Endothelial cell of umbilical vein (primary cell): ENCODE results near the gene CAMTA1. TPM values are rescaled to one million over a fixed set of nuclear protein-coding genes. Genes with fewer than 3 reads are reported as not detected.

ENCODE experiments used
- BruUV-seq: library from RNA; stranded (reverse); fragments of 400-500 nt; replicated peaks from 2 replicates; lab custom pipeline; 2021; lab: Mats Ljungman, UMichigan
- CTCF ChIA-PET: fragments of 300-600, 350-600 bp; sonication (Branson Sonifier 250); formaldehyde crosslinking; loops from one replicate; lab custom pipeline; 2021; ENCODE audit warnings: antibody characterized with exemption, inconsistent platforms; lab: Charles Lee
- POLR2A ChIA-PET: fragments of 300-600, 350-600 bp; sonication (Branson Sonifier 250); formaldehyde crosslinking; loops from one replicate; lab custom pipeline; 2021; ENCODE audit warnings: antibody characterized with exemption, inconsistent platforms; lab: Charles Lee
- DNase-seq: peaks from one replicate; pipeline ENCODE4 v3.0.0-alpha.2; 2011; ENCODE audit warnings: low read depth, low spot score
- FAIRE-seq: peaks from 2 replicates; lab custom pipeline; 2011; peaks lifted over from hg19 to GRCh38; lab: Jason Lieb, UNC
- H2AFZ ChIP-seq: 2 replicates; pipeline ENCODE4 v1.6.0; 2012; ENCODE audit warnings: low read depth, low read length, control low read depth, inconsistent platforms
- H3K27ac ChIP-seq: 2 replicates; pipeline ENCODE4 v1.5.1; 2011; ENCODE audit warnings: low read depth, mild to moderate bottlenecking, control low read depth, low read length, moderate library complexity; ENCODE audit not compliant: insufficient read depth
- H3K27me3 ChIP-seq, 2 experiments: 2 replicates each; pipeline versions ENCODE4 v1.6.0 to v1.6.1; 2011; ENCODE audit warnings: low read length in 2 of 2, mixed read lengths in 1 of 2; ENCODE audit not compliant: control insufficient read depth in 2 of 2, insufficient read depth in 2 of 2
- H3K36me3 ChIP-seq, 2 experiments: 2 replicates in 1 of 2; 3 replicates in 1 of 2; pipeline ENCODE4 v1.5.1; 2011; ENCODE audit warnings: low read length in 2 of 2, mild to moderate bottlenecking in 1 of 2, moderate library complexity in 1 of 2; ENCODE audit not compliant: control insufficient read depth in 2 of 2, insufficient read depth in 2 of 2; ENCODE audit errors: extremely low read depth in 1 of 2
- H3K4me1 ChIP-seq: 3 replicates; pipeline ENCODE4 v1.5.1; 2011; ENCODE audit warnings: mild to moderate bottlenecking, low read length; ENCODE audit not compliant: control insufficient read depth, insufficient read depth; ENCODE audit errors: extremely low read depth
- H3K4me2 ChIP-seq: 2 replicates; pipeline ENCODE4 v1.6.1; 2011; ENCODE audit warnings: low read length, control low read depth, mixed read lengths; ENCODE audit not compliant: insufficient read depth
- H3K4me3 ChIP-seq, 3 experiments: fragments of 200-600 bp in 1 of 3; sonication (generic), shearing (Covaris generic) in 1 of 3; replicated peaks in 1 of 3; 2 replicates each; pipeline ENCODE4 v1.5.1; 2011 to 2016; ENCODE audit warnings: control low read depth in 3 of 3, low read length in 3 of 3, mild to moderate bottlenecking in 2 of 3, inconsistent platforms in 1 of 3, low read depth in 1 of 3, moderate library complexity in 1 of 3; ENCODE audit not compliant: insufficient read depth in 1 of 3
- H3K79me2 ChIP-seq: 2 replicates; pipeline ENCODE4 v1.6.0; 2012; ENCODE audit warnings: low read length, inconsistent platforms; ENCODE audit not compliant: control insufficient read depth, insufficient read depth
- H3K9ac ChIP-seq: replicated peaks from 2 replicates; pipeline ENCODE3; 2011; ENCODE audit warnings: low read length, control low read depth; ENCODE audit not compliant: insufficient read depth; ENCODE audit errors: extremely low read depth
- H3K9me1 ChIP-seq: replicated peaks from 3 replicates; pipeline ENCODE4 v1.6.0; 2011; ENCODE audit warnings: mild to moderate bottlenecking, low read length; ENCODE audit not compliant: control insufficient read depth, insufficient read depth; ENCODE audit errors: extremely low read depth
- H3K9me3 ChIP-seq: replicated peaks from 2 replicates; pipeline ENCODE4 v1.5.1; 2012; ENCODE audit warnings: low read length, inconsistent platforms; ENCODE audit not compliant: control insufficient read depth, insufficient read depth
- H4K20me1 ChIP-seq: replicated peaks from 2 replicates; pipeline ENCODE3; 2011; ENCODE audit warnings: mild to moderate bottlenecking, low read length; ENCODE audit not compliant: control insufficient read depth, insufficient read depth; ENCODE audit errors: extremely low read depth
- CTCF ChIP-seq, 2 donors: IDR thresholded peaks; 1 replicate in 1 of 2; 2 replicates in 1 of 2; pipeline ENCODE4 v1.5.1; 2011; ENCODE audit warnings: low read length in 2 of 2, mild to moderate bottlenecking in 2 of 2, moderate library complexity in 2 of 2, control low read depth in 1 of 2, inconsistent platforms in 1 of 2, low read depth in 1 of 2; ENCODE audit not compliant: insufficient read depth in 1 of 2; ENCODE audit errors: extremely low read depth in 1 of 2
- EZH2 ChIP-seq: IDR thresholded peaks from 2 replicates; pipeline ENCODE4 v1.6.1; 2012; ENCODE audit warnings: borderline replicate concordance, low read depth, mild to moderate bottlenecking, moderate library complexity, low read length, inconsistent platforms; ENCODE audit not compliant: severe bottlenecking
- FOS ChIP-seq: IDR thresholded peaks from 2 replicates; pipeline ENCODE4 v1.6.1; 2011; ENCODE audit warnings: mild to moderate bottlenecking, low read length, moderate library complexity, borderline replicate concordance; ENCODE audit not compliant: insufficient read depth
- GATA2 ChIP-seq: IDR thresholded peaks from 2 replicates; pipeline ENCODE4 v1.7.0; 2011; ENCODE audit warnings: low read depth, mild to moderate bottlenecking, moderate library complexity, mixed read lengths, low read length; ENCODE audit not compliant: insufficient read length, insufficient read depth
- JUN ChIP-seq: IDR thresholded peaks from 2 replicates; pipeline ENCODE4 v1.6.1; 2011; ENCODE audit warnings: borderline replicate concordance, low read depth; ENCODE audit not compliant: insufficient read length, insufficient read depth
- MYC ChIP-seq: IDR thresholded peaks from one replicate; pipeline ENCODE4 v1.6.1; 2011; ENCODE audit warnings: mild to moderate bottlenecking, low read depth, low read length
- POLR2A ChIP-seq: IDR thresholded peaks from 2 replicates; pipeline ENCODE4 v1.6.1; 2012; ENCODE audit warnings: low read depth, mild to moderate bottlenecking, control low read depth, low read length
- POLR2AphosphoS5 ChIP-seq: IDR thresholded peaks from 2 replicates; pipeline ENCODE4 v1.6.1; 2012; ENCODE audit warnings: low read depth, mild to moderate bottlenecking, control low read depth, low read length, moderate library complexity; ENCODE audit not compliant: insufficient read depth
- dilution Hi-C: fragments of 300-500 bp; cut with MboI; formaldehyde crosslinking; loops from one replicate; pipeline ENCODE4 v1.15.0; 2019; ENCODE audit warnings: low sequenced_read_pairs; ENCODE audit not compliant: extremely low pct_ligation_motif_present
- intact Hi-C: fragments of 100-400 bp; cut with micrococcal nuclease; formaldehyde crosslinking; loops from one replicate; pipeline ENCODE4 v1.10.0; 2022
- polyA plus RNA-seq, 4 experiments: library from polyadenylated mRNA; depleted of rRNA in 3 of 4; stranded (reverse) in 3 of 4; unstranded in 1 of 4; fragments of >200 nt; gene quantifications; 2 replicates each; pipeline versions ENCODE4 v1.2.1 to v1.2.3, GENCODE V29; 2011 to 2012; ENCODE audit warnings: missing spikeins in 1 of 4
- total RNA-seq: library from RNA; stranded (reverse); gene quantifications from 2 replicates; pipeline ENCODE4 v1.2.3, GENCODE V29; 2021
- TF ChIP-seq, protein P1 (sequence below): IDR thresholded peaks from 2 replicates; pipeline ENCODE4 v1.6.1; 2011; ENCODE audit not compliant: insufficient read depth, insufficient read length

CAMTA1 gene
- total and polyA plus RNA-seq, 2 donors (not counting 3 experiments of a cell fraction or from before 2014, with no cell fraction given) = 50.8 to 92.7 TPM

- CTCF ChIA-PET = interaction anchor here (1.4 to 1.5 kb wide), 2 partner anchors 29 to 57 kb away, joined by 5 read pairs; no protein-coding TSS in a partner anchor
These were observed 228.8 kb downstream of the CAMTA1 start for GRCh38 chr1:7013833-7014639.

More at GRCh38 chr1:7013833-7014639, 228.8 kb downstream of the CAMTA1 start:
- no peaks in the 10 kb centered on the region for H3K4me1 ChIP-seq
- no peaks in the 10 kb centered on the region for H3K9me3 ChIP-seq
- no peak overlapping the region for H3K4me2 ChIP-seq
- TF ChIP-seq POLR2AphosphoS5 (no peak), MYC (no peak), EZH2 (no peak), POLR2A (no peak), CTCF (IDR thresholded peaks at IDR 0.05; ENCODE audit: extremely low read depth in 1 of 2, insufficient read depth in 1 of 2, low read depth in 1 of 2, low read length in 2 of 2) (no peak), JUN (no peak), GATA2 (no peak), FOS (no peak)
- TF ChIP-seq, protein P1, sequence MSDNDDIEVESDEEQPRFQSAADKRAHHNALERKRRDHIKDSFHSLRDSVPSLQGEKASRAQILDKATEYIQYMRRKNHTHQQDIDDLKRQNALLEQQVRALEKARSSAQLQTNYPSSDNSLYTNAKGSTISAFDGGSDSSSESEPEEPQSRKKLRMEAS = no peak
- FAIRE-seq = no peak
- no peak for DNase-seq
- intact Hi-C loops (no loop called here), dilution Hi-C loops (no loop called here)
- no peaks in the 10 kb centered on the region for H4K20me1 ChIP-seq
- H3K9ac ChIP-seq = no peak overlapping the region
- no peaks in the 10 kb centered on the region for H3K36me3 ChIP-seq
- no peak overlapping the region for H2AFZ ChIP-seq
- no peaks in the 10 kb centered on the region for H3K9me1 ChIP-seq
- no peaks in the 10 kb centered on the region for H3K27me3 ChIP-seq
- H3K79me2 ChIP-seq = no peaks in the 10 kb centered on the region
- H3K4me3 ChIP-seq = no peak overlapping the region
- POLR2A ChIA-PET = no interaction called here
- BruUV-seq = no TSS peak
- H3K27ac ChIP-seq = no peak overlapping the region
